Endothelial cell (in vitro differentiated cells): ENCODE measurements around the gene IPO7. TPM values are rescaled to one million over a fixed set of nuclear protein-coding genes. Genes with fewer than 3 reads are reported as not detected.

Experiments used
- DNase-seq: peaks from one replicate; pipeline ENCODE4 v3.0.0; 2021; ENCODE audit warnings: low spot score
- H3K27ac Mint-ChIP-seq: one replicate; pipeline ENCODE4 v1.8.0; 2021; ENCODE audit warnings: mixed read lengths, inconsistent platforms; ENCODE audit not compliant: unreplicated experiment
- H3K27me3 Mint-ChIP-seq: one replicate; pipeline ENCODE4 v1.8.0; 2021; ENCODE audit warnings: mild to moderate bottlenecking, moderate library complexity, mixed read lengths, inconsistent platforms; ENCODE audit not compliant: unreplicated experiment
- H3K36me3 Mint-ChIP-seq: one replicate; pipeline ENCODE4 v1.8.0; 2021; ENCODE audit warnings: mild to moderate bottlenecking, low read depth, mixed read lengths, inconsistent platforms; ENCODE audit not compliant: unreplicated experiment
- H3K4me1 Mint-ChIP-seq: one replicate; pipeline ENCODE4 v1.8.0; 2021; ENCODE audit warnings: mild to moderate bottlenecking, mixed read lengths, inconsistent platforms; ENCODE audit not compliant: unreplicated experiment
- H3K4me3 Mint-ChIP-seq: one replicate; pipeline ENCODE4 v1.8.0; 2021; ENCODE audit warnings: mild to moderate bottlenecking, mixed read lengths, inconsistent platforms; ENCODE audit not compliant: unreplicated experiment
- H3K9me3 Mint-ChIP-seq: one replicate; pipeline ENCODE4 v1.8.0; 2021; ENCODE audit warnings: mixed read lengths, inconsistent platforms; ENCODE audit not compliant: unreplicated experiment
- CTCF ChIP-seq: fragments of 200-600 bp; sonication (generic); IDR thresholded peaks from one replicate; pipeline ENCODE4 v1.5.0; 2021; ENCODE audit warnings: antibody characterized with exemption; ENCODE audit not compliant: unreplicated experiment
- total RNA-seq: library from RNA; stranded (reverse); fragmentation: NEBNext Ultra II Directional; extraction: Animal tissue kit (Norgen Biotek cat#: 25700); gene quantifications from one replicate; pipeline ENCODE4 v1.2.1, GENCODE V29; 2021; ENCODE audit not compliant: unreplicated experiment

IPO7 gene
- total RNA-seq, 1 donor from 2014 or later = 106 TPM

GRCh38 chr11:9461063-9461759 is 76.8 kb downstream of the IPO7 start:
- H3K9me3 Mint-ChIP-seq = no peaks in the 10 kb centered on the region
- TF ChIP-seq CTCF = no peak
- peaks cover 3% of the 10 kb centered on the region for H3K36me3 Mint-ChIP-seq
- peak overlapping the region; percentile 99 for H3K27ac Mint-ChIP-seq
- H3K27me3 Mint-ChIP-seq = peaks cover 8% of the 10 kb centered on the region
- peaks cover 16% of the 10 kb centered on the region for H3K4me1 Mint-ChIP-seq
- H3K4me3 Mint-ChIP-seq = peak overlapping the region; percentile 99
- DNase-seq = peak; percentile 75

GRCh38 chr11:9461760-9462134 is 77.3 kb downstream of the IPO7 start:
- peaks cover 16% of the 10 kb centered on the region for H3K4me1 Mint-ChIP-seq
- H3K9me3 Mint-ChIP-seq = no peaks in the 10 kb centered on the region
- peaks cover 8% of the 10 kb centered on the region for H3K27me3 Mint-ChIP-seq
- no peak for DNase-seq
- TF ChIP-seq CTCF = no peak
- peak overlapping the region; percentile 96 for H3K27ac Mint-ChIP-seq
- peak overlapping the region; percentile 90 for H3K4me3 Mint-ChIP-seq
- peaks cover 3% of the 10 kb centered on the region for H3K36me3 Mint-ChIP-seq

- H3K27ac Mint-ChIP-seq = peak overlapping the region; percentile 96
- peaks cover 16% of the 10 kb centered on the region for H3K4me1 Mint-ChIP-seq
- H3K9me3 Mint-ChIP-seq = no peaks in the 10 kb centered on the region
- no peak for TF ChIP-seq CTCF
- H3K27me3 Mint-ChIP-seq = peaks cover 8% of the 10 kb centered on the region
- H3K4me3 Mint-ChIP-seq = peak overlapping the region; percentile 90
- peaks cover 3% of the 10 kb centered on the region for H3K36me3 Mint-ChIP-seq
- DNase-seq = no peak
These were observed 77.8 kb downstream of the IPO7 start for GRCh38 chr11:9462172-9462799.

GRCh38 chr11:9462806-9463537 is 78.5 kb downstream of the IPO7 start:
- no peak for DNase-seq
- peak overlapping the region; percentile 83 for H3K27ac Mint-ChIP-seq
- H3K9me3 Mint-ChIP-seq = no peaks in the 10 kb centered on the region
- peaks cover 16% of the 10 kb centered on the region for H3K4me1 Mint-ChIP-seq
- no peak for TF ChIP-seq CTCF
- H3K4me3 Mint-ChIP-seq = peak overlapping the region; percentile 76
- H3K36me3 Mint-ChIP-seq = peaks cover 3% of the 10 kb centered on the region
- H3K27me3 Mint-ChIP-seq = peaks cover 8% of the 10 kb centered on the region
